ENCODE results near the gene ADAMTSL3.

DNA sequence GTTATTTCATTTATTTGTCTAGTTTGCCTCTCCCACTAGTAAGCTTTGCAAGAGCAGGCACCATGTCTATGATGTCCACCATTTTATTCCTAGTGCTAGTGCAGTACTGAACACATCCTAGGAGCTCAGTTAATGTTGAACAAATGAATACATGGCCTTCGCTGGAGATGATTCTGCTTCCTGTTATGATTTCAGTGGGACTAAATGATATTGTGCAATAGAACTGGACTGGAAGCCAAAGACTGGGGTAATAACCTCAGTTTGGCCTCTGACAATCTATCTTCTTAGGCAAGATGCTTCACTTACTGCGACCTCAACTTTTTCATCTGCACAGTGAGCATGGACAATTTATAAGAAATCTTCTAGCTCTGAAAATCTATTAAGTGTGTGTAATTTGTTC lies 191.3 kb downstream of the ADAMTSL3 start:
- TF ChIP-seq POLR2AphosphoS5 (IDR thresholded peaks at IDR 0.05; ENCODE audit: low read depth) (no peak), EZH2 (IDR thresholded peaks at IDR 0.05; ENCODE audit: low read depth, unreplicated experiment) (no peak), ZNF114 (CRISPR knock-in tag; IDR thresholded peaks at IDR 0.05) (no peak), ZNF331 (CRISPR knock-in tag; IDR thresholded peaks at IDR 0.05; ENCODE audit: low read depth) (no peak)
- TF ChIP-seq, protein P1, sequence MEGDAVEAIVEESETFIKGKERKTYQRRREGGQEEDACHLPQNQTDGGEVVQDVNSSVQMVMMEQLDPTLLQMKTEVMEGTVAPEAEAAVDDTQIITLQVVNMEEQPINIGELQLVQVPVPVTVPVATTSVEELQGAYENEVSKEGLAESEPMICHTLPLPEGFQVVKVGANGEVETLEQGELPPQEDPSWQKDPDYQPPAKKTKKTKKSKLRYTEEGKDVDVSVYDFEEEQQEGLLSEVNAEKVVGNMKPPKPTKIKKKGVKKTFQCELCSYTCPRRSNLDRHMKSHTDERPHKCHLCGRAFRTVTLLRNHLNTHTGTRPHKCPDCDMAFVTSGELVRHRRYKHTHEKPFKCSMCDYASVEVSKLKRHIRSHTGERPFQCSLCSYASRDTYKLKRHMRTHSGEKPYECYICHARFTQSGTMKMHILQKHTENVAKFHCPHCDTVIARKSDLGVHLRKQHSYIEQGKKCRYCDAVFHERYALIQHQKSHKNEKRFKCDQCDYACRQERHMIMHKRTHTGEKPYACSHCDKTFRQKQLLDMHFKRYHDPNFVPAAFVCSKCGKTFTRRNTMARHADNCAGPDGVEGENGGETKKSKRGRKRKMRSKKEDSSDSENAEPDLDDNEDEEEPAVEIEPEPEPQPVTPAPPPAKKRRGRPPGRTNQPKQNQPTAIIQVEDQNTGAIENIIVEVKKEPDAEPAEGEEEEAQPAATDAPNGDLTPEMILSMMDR (conservative IDR thresholded peaks at IDR 0.05; ENCODE audit: low read depth in 2 of 2) = no peak
- TF ChIP-seq, protein P2, sequence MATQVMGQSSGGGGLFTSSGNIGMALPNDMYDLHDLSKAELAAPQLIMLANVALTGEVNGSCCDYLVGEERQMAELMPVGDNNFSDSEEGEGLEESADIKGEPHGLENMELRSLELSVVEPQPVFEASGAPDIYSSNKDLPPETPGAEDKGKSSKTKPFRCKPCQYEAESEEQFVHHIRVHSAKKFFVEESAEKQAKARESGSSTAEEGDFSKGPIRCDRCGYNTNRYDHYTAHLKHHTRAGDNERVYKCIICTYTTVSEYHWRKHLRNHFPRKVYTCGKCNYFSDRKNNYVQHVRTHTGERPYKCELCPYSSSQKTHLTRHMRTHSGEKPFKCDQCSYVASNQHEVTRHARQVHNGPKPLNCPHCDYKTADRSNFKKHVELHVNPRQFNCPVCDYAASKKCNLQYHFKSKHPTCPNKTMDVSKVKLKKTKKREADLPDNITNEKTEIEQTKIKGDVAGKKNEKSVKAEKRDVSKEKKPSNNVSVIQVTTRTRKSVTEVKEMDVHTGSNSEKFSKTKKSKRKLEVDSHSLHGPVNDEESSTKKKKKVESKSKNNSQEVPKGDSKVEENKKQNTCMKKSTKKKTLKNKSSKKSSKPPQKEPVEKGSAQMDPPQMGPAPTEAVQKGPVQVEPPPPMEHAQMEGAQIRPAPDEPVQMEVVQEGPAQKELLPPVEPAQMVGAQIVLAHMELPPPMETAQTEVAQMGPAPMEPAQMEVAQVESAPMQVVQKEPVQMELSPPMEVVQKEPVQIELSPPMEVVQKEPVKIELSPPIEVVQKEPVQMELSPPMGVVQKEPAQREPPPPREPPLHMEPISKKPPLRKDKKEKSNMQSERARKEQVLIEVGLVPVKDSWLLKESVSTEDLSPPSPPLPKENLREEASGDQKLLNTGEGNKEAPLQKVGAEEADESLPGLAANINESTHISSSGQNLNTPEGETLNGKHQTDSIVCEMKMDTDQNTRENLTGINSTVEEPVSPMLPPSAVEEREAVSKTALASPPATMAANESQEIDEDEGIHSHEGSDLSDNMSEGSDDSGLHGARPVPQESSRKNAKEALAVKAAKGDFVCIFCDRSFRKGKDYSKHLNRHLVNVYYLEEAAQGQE (IDR thresholded peaks at IDR 0.05; ENCODE audit: unreplicated experiment) = no peak
- TF ChIP-seq, protein P3, sequence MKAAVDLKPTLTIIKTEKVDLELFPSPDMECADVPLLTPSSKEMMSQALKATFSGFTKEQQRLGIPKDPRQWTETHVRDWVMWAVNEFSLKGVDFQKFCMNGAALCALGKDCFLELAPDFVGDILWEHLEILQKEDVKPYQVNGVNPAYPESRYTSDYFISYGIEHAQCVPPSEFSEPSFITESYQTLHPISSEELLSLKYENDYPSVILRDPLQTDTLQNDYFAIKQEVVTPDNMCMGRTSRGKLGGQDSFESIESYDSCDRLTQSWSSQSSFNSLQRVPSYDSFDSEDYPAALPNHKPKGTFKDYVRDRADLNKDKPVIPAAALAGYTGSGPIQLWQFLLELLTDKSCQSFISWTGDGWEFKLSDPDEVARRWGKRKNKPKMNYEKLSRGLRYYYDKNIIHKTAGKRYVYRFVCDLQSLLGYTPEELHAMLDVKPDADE (IDR thresholded peaks at IDR 0.05) = no peak
